OCI-LY3 (cell line): ENCODE measurements around the gene PIAS3.

Experiments
- CTCF ChIP-seq: fragments of 200-600, 300-600 bp; sonication (generic); IDR thresholded peaks from 2 replicates; pipeline ENCODE4 v1.5.1; 2014; ENCODE audit warnings: antibody characterized with exemption, low read length, low read depth
- EZH2phosphoT487 ChIP-seq: fragments of 200-600 bp; shearing (Covaris generic); IDR thresholded peaks from 2 replicates; pipeline ENCODE4 v1.6.1; 2018; ENCODE audit warnings: antibody characterized with exemption, mixed run types, low read depth

GRCh38 chr1:145847827-145848226 is 11.1 kb downstream of the PIAS3 start:
- no peak for TF ChIP-seq CTCF
- TF ChIP-seq EZH2phosphoT487: no peak
